Cardiac muscle cell (in vitro differentiated cells and primary cell): Measurements from ENCODE around the gene TMEM163. TPM values are rescaled to one million over a fixed set of nuclear protein-coding genes. Genes with fewer than 3 reads are reported as not detected.
"Not testable (repeated sequence)": the region's sequence is repeated elsewhere in the genome, so short reads cannot be mapped to it uniquely, and the experiment has no call there.

Experiments
- DNase-seq, 2 donors: peaks; one replicate each; pipeline versions ENCODE4 v3.0.0 to v3.0.0-alpha.2; 2010 to 2017; ENCODE audit warnings: low read depth in 1 of 2, low spot score in 1 of 2
- H3K27ac ChIP-seq: fragments of 200-600 bp; sonication (generic); 2 replicates; pipeline ENCODE4 v1.5.1; 2016
- H3K27me3 ChIP-seq: fragments of 200-600 bp; sonication (generic); 2 replicates; pipeline ENCODE4 v1.6.0; 2016; ENCODE audit warnings: control low read depth
- H3K36me3 ChIP-seq: fragments of 200-600 bp; sonication (generic); 2 replicates; pipeline ENCODE4 v1.5.1; 2016; ENCODE audit warnings: control low read depth
- H3K4me1 ChIP-seq: fragments of 200-600 bp; sonication (generic); 2 replicates; pipeline ENCODE4 v1.8.1; 2017; ENCODE audit warnings: low read depth, mild to moderate bottlenecking, mixed run types
- H3K4me3 ChIP-seq: fragments of 200-600 bp; sonication (generic); 2 replicates; pipeline ENCODE4 v1.5.1; 2016; ENCODE audit warnings: mild to moderate bottlenecking
- H3K9me3 ChIP-seq: fragments of 200-600 bp; sonication (generic); 2 replicates; pipeline ENCODE4 v1.5.1; 2017; ENCODE audit warnings: low read depth, mild to moderate bottlenecking, control low read depth
- polyA plus RNA-seq: library from polyadenylated mRNA; unstranded; fragments of >200 nt; fragmentation: Nextera tagmentation; extraction: Ambion mirVana; gene quantifications from 2 replicates; pipeline ENCODE4 v1.2.1, GENCODE V29; 2016
- total RNA-seq: library from RNA; depleted of rRNA; stranded (reverse); fragments of >200 nt; gene quantifications from 2 replicates; pipeline ENCODE4 v1.2.3, GENCODE V29; 2016
- TF ChIP-seq, protein P1 (sequence below): IDR thresholded peaks from 2 replicates; pipeline ENCODE4 v1.5.1; 2012; ENCODE audit warnings: low read depth, mild to moderate bottlenecking, low read length

The TMEM163 gene
- total and polyA plus RNA-seq, 2 experiments from 2014 or later = 45.8 to 58.1 TPM

DNA sequence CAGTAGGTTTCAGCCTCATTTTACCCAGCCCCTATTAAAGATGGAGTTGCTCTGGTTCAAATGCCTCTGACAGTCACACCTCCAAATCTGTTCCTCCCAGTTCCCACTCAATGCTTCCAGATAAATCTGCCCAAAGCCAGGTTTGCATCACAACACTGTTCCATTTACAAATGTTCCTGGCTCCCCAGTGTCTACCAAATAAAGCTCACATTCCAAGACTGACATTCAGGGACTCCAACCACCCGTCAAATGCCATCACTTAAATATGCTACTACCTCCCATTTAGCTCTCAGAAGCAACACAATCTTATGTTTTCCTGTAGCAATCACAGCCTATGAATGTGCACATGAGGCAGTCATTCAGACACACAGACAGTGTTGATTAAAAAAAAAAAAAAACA, 127.3 kb downstream of the TMEM163 start:
- no peaks in the 10 kb centered on the region for H3K27me3 ChIP-seq
- TF ChIP-seq, protein P1, sequence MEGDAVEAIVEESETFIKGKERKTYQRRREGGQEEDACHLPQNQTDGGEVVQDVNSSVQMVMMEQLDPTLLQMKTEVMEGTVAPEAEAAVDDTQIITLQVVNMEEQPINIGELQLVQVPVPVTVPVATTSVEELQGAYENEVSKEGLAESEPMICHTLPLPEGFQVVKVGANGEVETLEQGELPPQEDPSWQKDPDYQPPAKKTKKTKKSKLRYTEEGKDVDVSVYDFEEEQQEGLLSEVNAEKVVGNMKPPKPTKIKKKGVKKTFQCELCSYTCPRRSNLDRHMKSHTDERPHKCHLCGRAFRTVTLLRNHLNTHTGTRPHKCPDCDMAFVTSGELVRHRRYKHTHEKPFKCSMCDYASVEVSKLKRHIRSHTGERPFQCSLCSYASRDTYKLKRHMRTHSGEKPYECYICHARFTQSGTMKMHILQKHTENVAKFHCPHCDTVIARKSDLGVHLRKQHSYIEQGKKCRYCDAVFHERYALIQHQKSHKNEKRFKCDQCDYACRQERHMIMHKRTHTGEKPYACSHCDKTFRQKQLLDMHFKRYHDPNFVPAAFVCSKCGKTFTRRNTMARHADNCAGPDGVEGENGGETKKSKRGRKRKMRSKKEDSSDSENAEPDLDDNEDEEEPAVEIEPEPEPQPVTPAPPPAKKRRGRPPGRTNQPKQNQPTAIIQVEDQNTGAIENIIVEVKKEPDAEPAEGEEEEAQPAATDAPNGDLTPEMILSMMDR = no peak
- no peaks in the 10 kb centered on the region for H3K4me1 ChIP-seq
- no peak overlapping the region for H3K4me3 ChIP-seq
- DNase-seq = no peak
- H3K36me3 ChIP-seq = no peaks in the 10 kb centered on the region
- H3K27ac ChIP-seq = no peak overlapping the region
- no peaks in the 10 kb centered on the region for H3K9me3 ChIP-seq

DNA sequence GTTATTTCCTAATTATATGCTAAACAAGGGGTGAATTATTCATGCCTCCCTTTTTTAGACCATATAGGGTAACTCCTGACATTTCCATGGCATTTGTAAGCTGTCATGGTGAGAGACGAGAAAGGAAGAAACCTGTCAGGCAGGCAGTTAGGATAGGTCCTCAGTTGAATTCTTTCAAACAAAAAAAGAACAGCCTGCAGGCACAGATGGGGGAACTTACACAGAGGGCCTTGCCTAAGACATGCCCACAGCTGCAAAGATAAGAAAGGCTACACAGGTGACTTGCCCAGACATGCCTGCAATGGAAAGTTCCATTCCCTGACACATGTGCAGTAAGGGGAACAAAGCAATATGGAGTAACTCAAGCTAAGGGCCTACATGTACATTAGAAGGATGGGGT, 128.1 kb downstream of the TMEM163 start:
- no peak for DNase-seq
- TF ChIP-seq, protein P1 = no peak
- H3K27ac ChIP-seq = no peak overlapping the region

DNA sequence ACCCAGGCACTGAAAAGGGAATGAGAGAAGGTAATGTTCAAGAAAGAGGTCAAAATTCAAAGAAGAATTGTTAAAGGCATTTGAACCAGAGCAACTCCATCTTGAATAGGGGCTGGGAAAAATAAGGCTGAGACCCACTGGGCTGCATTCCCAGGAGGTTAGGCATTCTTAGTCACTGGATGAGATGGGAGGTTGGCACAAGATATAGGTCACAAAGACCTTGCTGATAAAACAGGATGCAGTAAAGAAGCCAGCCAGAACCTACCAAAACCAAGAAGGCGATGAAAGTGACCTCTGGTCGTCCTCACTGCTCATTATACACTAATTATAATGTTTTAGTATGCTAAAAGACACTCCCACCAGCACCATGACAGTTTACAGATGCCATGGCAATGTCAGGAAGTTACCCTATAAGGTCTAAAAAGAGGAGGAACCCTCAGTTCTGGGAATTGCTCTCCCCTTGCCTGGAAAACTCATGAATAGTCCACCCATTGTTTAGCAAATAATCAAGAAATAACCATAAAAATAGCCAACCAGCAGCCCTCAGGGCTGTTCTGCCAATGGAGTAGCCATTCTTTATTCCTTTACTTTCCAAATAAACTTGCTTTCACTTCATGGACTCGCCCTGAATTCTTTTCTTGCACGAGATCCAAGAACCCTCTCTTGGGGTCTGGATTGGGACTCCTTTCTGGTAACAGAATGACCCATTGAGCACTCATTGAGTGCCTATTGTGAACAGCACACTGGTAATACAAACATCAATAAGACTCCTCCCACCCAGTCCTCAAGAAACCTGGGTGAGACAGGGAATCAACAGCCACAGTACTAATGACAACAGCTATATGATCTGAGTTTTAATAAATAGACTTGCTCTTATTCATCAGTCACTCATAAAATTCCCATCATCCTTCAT, 129.4 kb downstream of the TMEM163 start:
- not testable (repeated sequence) for H3K36me3 ChIP-seq, H3K9me3 ChIP-seq, H3K27ac ChIP-seq, H3K4me1 ChIP-seq, H3K4me3 ChIP-seq, H3K27me3 ChIP-seq, DNase-seq

More for the DNA sequence above, 128.1 kb downstream of the TMEM163 start:
- Histone ChIP-seq H3K4me1 (no peaks in the 10 kb centered on the region), H3K27me3 (no peaks in the 10 kb centered on the region), H3K9me3 (no peaks in the 10 kb centered on the region), H3K4me3 (no peak overlapping the region), H3K36me3 (no peaks in the 10 kb centered on the region)

DNA sequence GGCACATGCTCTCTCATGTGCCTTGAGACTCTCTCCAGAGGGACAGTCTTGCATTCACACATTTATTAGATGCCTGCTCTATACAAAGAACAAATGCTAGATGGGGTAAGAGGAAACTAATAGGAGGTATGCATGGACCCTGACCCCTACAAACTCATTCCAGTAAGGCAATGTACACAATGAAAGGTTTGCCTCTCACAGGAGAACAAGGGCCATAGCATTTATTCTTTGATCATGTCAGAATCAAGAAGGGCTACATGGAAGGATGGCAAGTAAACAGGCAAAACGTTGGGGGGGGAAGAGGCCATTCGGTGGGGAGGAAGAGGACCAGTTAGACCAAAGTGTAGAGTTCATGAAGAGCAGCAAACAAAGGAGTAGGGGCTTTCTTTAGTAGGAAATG, 130.2 kb downstream of the TMEM163 start:
- DNase-seq = no peak
- TF ChIP-seq, protein P1 = no peak
- H3K9me3 ChIP-seq = no peaks in the 10 kb centered on the region

DNA sequence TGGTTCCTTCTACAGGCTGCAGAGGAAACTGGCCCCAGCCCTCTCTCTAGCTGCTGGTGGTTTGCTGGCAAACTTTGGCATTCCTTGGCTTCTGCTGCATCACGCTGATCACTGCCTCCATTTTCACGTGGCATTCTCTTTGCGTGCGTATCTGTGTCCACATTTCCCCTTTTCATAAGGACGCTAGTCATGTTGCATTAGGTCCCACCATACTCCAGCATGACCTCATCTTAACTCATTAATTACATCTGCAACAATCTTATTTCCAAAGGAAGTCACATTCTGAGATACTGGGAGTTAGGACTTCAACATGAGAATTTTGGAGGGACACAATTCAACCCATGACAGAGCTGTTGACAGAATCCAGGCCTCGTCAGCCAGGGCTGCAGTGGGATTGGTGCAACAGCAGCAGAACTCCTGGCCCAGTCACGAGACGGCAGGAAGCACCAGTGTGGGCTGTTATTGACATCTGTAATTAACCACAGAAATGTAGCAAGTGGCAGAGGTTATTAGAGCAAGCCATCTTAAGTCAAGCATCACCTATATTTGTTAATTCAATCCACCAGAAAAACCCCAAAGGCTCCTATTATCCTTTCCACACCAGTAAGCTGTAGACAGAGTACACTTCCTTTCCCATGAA, 132.4 kb downstream of the TMEM163 start:
- no peaks in the 10 kb centered on the region for H3K4me1 ChIP-seq
- H3K9me3 ChIP-seq = no peaks in the 10 kb centered on the region
- no peak overlapping the region for H3K27ac ChIP-seq
- TF ChIP-seq, protein P1 = no peak
- DNase-seq = no peak
- no peak overlapping the region for H3K4me3 ChIP-seq
- H3K27me3 ChIP-seq = no peaks in the 10 kb centered on the region
- H3K36me3 ChIP-seq = no peaks in the 10 kb centered on the region

More for the DNA sequence above, 130.2 kb downstream of the TMEM163 start:
- H3K27me3 ChIP-seq = no peaks in the 10 kb centered on the region
- no peaks in the 10 kb centered on the region for H3K4me1 ChIP-seq
- no peak overlapping the region for H3K27ac ChIP-seq
- no peak overlapping the region for H3K4me3 ChIP-seq
- H3K36me3 ChIP-seq = no peaks in the 10 kb centered on the region

DNA sequence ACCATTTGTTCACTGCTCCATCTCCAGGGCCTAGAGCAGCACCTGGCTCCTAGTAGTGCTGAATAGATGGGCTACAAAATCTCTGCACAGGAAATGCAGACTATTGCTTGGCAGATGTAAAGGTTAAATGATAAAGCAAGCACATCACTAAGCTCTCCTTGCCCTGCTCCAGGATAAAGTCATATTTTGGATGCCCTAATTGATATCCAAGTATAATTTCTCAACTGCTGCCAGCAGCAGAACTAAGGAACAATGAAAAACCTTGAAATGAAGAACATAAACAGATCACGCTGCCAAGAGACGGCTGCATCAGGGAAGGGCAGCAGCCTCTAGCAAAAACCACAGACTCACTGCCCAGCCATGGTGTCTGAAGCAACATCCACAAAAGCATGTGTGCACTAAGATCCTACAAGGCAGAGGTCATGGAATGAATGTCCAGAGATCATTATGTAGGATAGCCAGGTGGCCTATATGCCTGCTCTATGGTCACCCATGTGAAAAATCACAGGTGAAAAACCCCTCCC, 134.7 kb downstream of the TMEM163 start:
- no peaks in the 10 kb centered on the region for H3K27me3 ChIP-seq
- H3K9me3 ChIP-seq = no peaks in the 10 kb centered on the region
- no peak overlapping the region for H3K4me3 ChIP-seq
- TF ChIP-seq, protein P1 = no peak
- no peak for DNase-seq
- no peak overlapping the region for H3K27ac ChIP-seq
- H3K4me1 ChIP-seq = no peaks in the 10 kb centered on the region
- no peaks in the 10 kb centered on the region for H3K36me3 ChIP-seq
